ENCODE measurements around the gene DSCAM. TPM values are rescaled to one million over a fixed set of nuclear protein-coding genes. Genes with fewer than 3 reads are reported as not detected.

DSCAM gene
- total and polyA plus RNA-seq, 2 donors (not counting 1 experiment from before 2014, with no cell fraction given), result under 0.01 to 0.01 TPM

GRCh38 chr21:39976800-39977199 lies 870.2 kb downstream of the DSCAM start:
- H3K9ac ChIP-seq (ENCODE audit: insufficient read depth, low read length), result no peak overlapping the region
- no peak overlapping the region for H3K4me2 ChIP-seq (ENCODE audit: extremely low read depth, insufficient read depth, low read length)
- no peaks in the 10 kb centered on the region for H3K79me2 ChIP-seq (ENCODE audit: control insufficient read depth, insufficient read depth, low read length)
- H3K9me3 ChIP-seq (ENCODE audit: control insufficient read depth, insufficient read depth, low read depth, low read length), result no peaks in the 10 kb centered on the region
- TF ChIP-seq EZH2 (IDR thresholded peaks at IDR 0.05; ENCODE audit: low read length, missing control alignments) (no peak), CTCF (conservative IDR thresholded peaks at IDR 0.05 in 1 of 2, IDR thresholded peaks at IDR 0.05 in 1 of 2; ENCODE audit: low read depth in 1 of 2, low read length in 2 of 2) (no peak)
- H3K4me1 ChIP-seq (ENCODE audit: control insufficient read depth, extremely low read depth, insufficient read depth, low read length), result no peaks in the 10 kb centered on the region
- no peak for DNase-seq (ENCODE audit: low read depth in 2 of 2)
- no peaks in the 10 kb centered on the region for H3K27me3 ChIP-seq (ENCODE audit: control insufficient read depth, insufficient read depth, low read length)
- H2AFZ ChIP-seq (ENCODE audit: low read length), result no peak overlapping the region
- no peaks in the 10 kb centered on the region for H4K20me1 ChIP-seq (ENCODE audit: control insufficient read depth, extremely low read depth, insufficient read depth, low read length)
- no peak overlapping the region for H3K27ac ChIP-seq (ENCODE audit: insufficient read depth, low read length)
- no peak overlapping the region for H3K4me3 ChIP-seq (replicated peaks in 1 of 4; ENCODE audit: control extremely low read depth in 1 of 4, insufficient read depth in 1 of 4, low read depth in 3 of 4, low read length in 4 of 4)
- H3K36me3 ChIP-seq (ENCODE audit: control insufficient read depth, insufficient read depth, low read length), result no peaks in the 10 kb centered on the region

- no peak overlapping the region for H3K4me3 ChIP-seq (replicated peaks in 1 of 4; ENCODE audit: control extremely low read depth in 1 of 4, insufficient read depth in 1 of 4, low read depth in 3 of 4, low read length in 4 of 4)
- H4K20me1 ChIP-seq (ENCODE audit: control insufficient read depth, extremely low read depth, insufficient read depth, low read length), result no peaks in the 10 kb centered on the region
- H3K79me2 ChIP-seq (ENCODE audit: control insufficient read depth, insufficient read depth, low read length), result no peaks in the 10 kb centered on the region
- no peaks in the 10 kb centered on the region for H3K27me3 ChIP-seq (ENCODE audit: control insufficient read depth, insufficient read depth, low read length)
- no peaks in the 10 kb centered on the region for H3K4me1 ChIP-seq (ENCODE audit: control insufficient read depth, extremely low read depth, insufficient read depth, low read length)
- H3K27ac ChIP-seq (ENCODE audit: insufficient read depth, low read length), result no peak overlapping the region
- TF ChIP-seq CTCF (conservative IDR thresholded peaks at IDR 0.05 in 1 of 2, IDR thresholded peaks at IDR 0.05 in 1 of 2; ENCODE audit: low read depth in 1 of 2, low read length in 2 of 2) (no peak), EZH2 (IDR thresholded peaks at IDR 0.05; ENCODE audit: low read length, missing control alignments) (no peak)
- H3K9ac ChIP-seq (ENCODE audit: insufficient read depth, low read length), result no peak overlapping the region
- DNase-seq (ENCODE audit: low read depth in 2 of 2), result no peak
- no peak overlapping the region for H2AFZ ChIP-seq (ENCODE audit: low read length)
- H3K4me2 ChIP-seq (ENCODE audit: extremely low read depth, insufficient read depth, low read length), result no peak overlapping the region
- no peaks in the 10 kb centered on the region for H3K9me3 ChIP-seq (ENCODE audit: control insufficient read depth, insufficient read depth, low read depth, low read length)
- H3K36me3 ChIP-seq (ENCODE audit: control insufficient read depth, insufficient read depth, low read length), result no peaks in the 10 kb centered on the region
Measured at GRCh38 chr21:39972976-39973770, 873.8 kb downstream of the DSCAM start.

GRCh38 chr21:39972471-39972870 lies 874.5 kb downstream of the DSCAM start:
- no peaks in the 10 kb centered on the region for H3K36me3 ChIP-seq (ENCODE audit: control insufficient read depth, insufficient read depth, low read length)
- H3K27me3 ChIP-seq (ENCODE audit: control insufficient read depth, insufficient read depth, low read length), result no peaks in the 10 kb centered on the region
- H2AFZ ChIP-seq (ENCODE audit: low read length), result no peak overlapping the region
- H3K27ac ChIP-seq (ENCODE audit: insufficient read depth, low read length), result no peak overlapping the region
- H3K4me3 ChIP-seq (replicated peaks in 1 of 4; ENCODE audit: control extremely low read depth in 1 of 4, insufficient read depth in 1 of 4, low read depth in 3 of 4, low read length in 4 of 4), result no peak overlapping the region
- TF ChIP-seq CTCF (conservative IDR thresholded peaks at IDR 0.05 in 1 of 2, IDR thresholded peaks at IDR 0.05 in 1 of 2; ENCODE audit: low read depth in 1 of 2, low read length in 2 of 2) (no peak), EZH2 (IDR thresholded peaks at IDR 0.05; ENCODE audit: low read length, missing control alignments) (no peak)
- H3K9me3 ChIP-seq (ENCODE audit: control insufficient read depth, insufficient read depth, low read depth, low read length), result no peaks in the 10 kb centered on the region
- no peaks in the 10 kb centered on the region for H4K20me1 ChIP-seq (ENCODE audit: control insufficient read depth, extremely low read depth, insufficient read depth, low read length)
- no peak for DNase-seq (ENCODE audit: low read depth in 2 of 2)
- no peak overlapping the region for H3K9ac ChIP-seq (ENCODE audit: insufficient read depth, low read length)
- no peak overlapping the region for H3K4me2 ChIP-seq (ENCODE audit: extremely low read depth, insufficient read depth, low read length)
- H3K4me1 ChIP-seq (ENCODE audit: control insufficient read depth, extremely low read depth, insufficient read depth, low read length), result no peaks in the 10 kb centered on the region
- H3K79me2 ChIP-seq (ENCODE audit: control insufficient read depth, insufficient read depth, low read length), result no peaks in the 10 kb centered on the region
